SJCRH30 (cell line): ENCODE measurements around the gene GNA14. TPM values are rescaled to one million over a fixed set of nuclear protein-coding genes. Genes with fewer than 3 reads are reported as not detected.
A peak's percentile ranks its signal among the peaks of the same experiment; 100 is the strongest.
"Not testable (repeated sequence)": the region's sequence is repeated elsewhere in the genome, so short reads cannot be mapped to it uniquely, and the experiment has no call there.

Experiments
- DNase-seq, 2 experiments: peaks; one replicate each; pipeline ENCODE4 v3.0.0-alpha.2; 2015 to 2020
- H3K27ac ChIP-seq: fragments of 250-450 bp; sonication (Bioruptor Pico); 2 replicates; pipeline ENCODE4 v1.5.1; 2020; ENCODE audit warnings: mild to moderate bottlenecking, moderate library complexity
- H3K27me3 ChIP-seq: fragments of 250-450 bp; sonication (Bioruptor Pico); 2 replicates; pipeline ENCODE4 v1.5.1; 2020; ENCODE audit warnings: mild to moderate bottlenecking, moderate library complexity
- H3K36me3 ChIP-seq: fragments of 250-450 bp; sonication (Bioruptor Pico); 2 replicates; pipeline ENCODE4 v1.5.1; 2020; ENCODE audit warnings: mild to moderate bottlenecking, moderate library complexity
- H3K4me1 ChIP-seq: fragments of 250-450 bp; sonication (Bioruptor Pico); 2 replicates; pipeline ENCODE4 v1.5.1; 2020; ENCODE audit warnings: mild to moderate bottlenecking, moderate library complexity
- H3K4me3 ChIP-seq: fragments of 250-450 bp; sonication (Bioruptor Pico); 2 replicates; pipeline ENCODE4 v1.5.1; 2020; ENCODE audit warnings: mild to moderate bottlenecking, moderate library complexity
- H3K9me3 ChIP-seq: fragments of 250-450 bp; sonication (Bioruptor Pico); replicated peaks from 2 replicates; pipeline ENCODE4 v1.5.1; 2020; ENCODE audit warnings: mild to moderate bottlenecking, moderate library complexity
- total RNA-seq: library from RNA; depleted of rRNA; stranded (reverse); fragments of >200 nt; shearing (Covaris generic); gene quantifications from 2 replicates; pipeline ENCODE4 v1.2.3, GENCODE V29; 2014

Gene GNA14
- total RNA-seq, 1 experiment from 2014 or later: not detected

GRCh38 chr9:77457916-77458592 lies 190.1 kb downstream of the GNA14 start:
- no peaks in the 10 kb centered on the region for H3K9me3 ChIP-seq
- peak; percentile 70 to 91 for DNase-seq
- H3K4me1 ChIP-seq: peaks cover 2% of the 10 kb centered on the region; the same call in 1 of the 2 replicates
- no peak overlapping the region for H3K27ac ChIP-seq
- 0 out of 2 replicates have a peak, but pooled peaks cover 3% of the 10 kb centered on the region for H3K27me3 ChIP-seq
- H3K36me3 ChIP-seq: no peaks in the 10 kb centered on the region
- no peak overlapping the region for H3K4me3 ChIP-seq

GRCh38 chr9:77456829-77457437 lies 191.2 kb downstream of the GNA14 start:
- peak; percentile 83 to 96 for DNase-seq
- peaks cover 2% of the 10 kb centered on the region; the same call in 1 of the 2 replicates for H3K4me1 ChIP-seq
- H3K27me3 ChIP-seq: 0 out of 2 replicates have a peak, but pooled peaks cover 3% of the 10 kb centered on the region
- no peak overlapping the region for H3K27ac ChIP-seq
- H3K9me3 ChIP-seq: no peaks in the 10 kb centered on the region
- H3K4me3 ChIP-seq: no peak overlapping the region
- H3K36me3 ChIP-seq: no peaks in the 10 kb centered on the region

- Histone ChIP-seq H3K27me3 (no peaks in the 10 kb centered on the region), H3K27ac (no peak overlapping the region), H3K36me3 (no peaks in the 10 kb centered on the region), H3K4me3 (no peak overlapping the region), H3K9me3 (no peaks in the 10 kb centered on the region), H3K4me1 (peaks cover 2% of the 10 kb centered on the region; the same call in 1 of the 2 replicates)
- peak; percentile 46 to 74 for DNase-seq
These were observed 192.7 kb downstream of the GNA14 start for GRCh38 chr9:77455312-77455927.

- Histone ChIP-seq H3K9me3 (no peaks in the 10 kb centered on the region), H3K36me3 (no peaks in the 10 kb centered on the region), H3K27ac (no peak overlapping the region), H3K4me1 (peaks cover 2% of the 10 kb centered on the region; the same call in 1 of the 2 replicates), H3K27me3 (no peaks in the 10 kb centered on the region), H3K4me3 (no peak overlapping the region)
- no peak for DNase-seq
These were observed 193.5 kb downstream of the GNA14 start for GRCh38 chr9:77454663-77455062.

- H3K27me3 ChIP-seq: no peaks in the 10 kb centered on the region
- H3K27ac ChIP-seq: no peak overlapping the region
- peaks cover 2% of the 10 kb centered on the region; the same call in 1 of the 2 replicates for H3K4me1 ChIP-seq
- no peaks in the 10 kb centered on the region for H3K36me3 ChIP-seq
- no peaks in the 10 kb centered on the region for H3K9me3 ChIP-seq
- H3K4me3 ChIP-seq: no peak overlapping the region
- no peak for DNase-seq
These were observed 194.1 kb downstream of the GNA14 start for GRCh38 chr9:77453825-77454647.

- DNase-seq: no peak
- H3K27ac ChIP-seq: no peak overlapping the region
- no peaks in the 10 kb centered on the region for H3K9me3 ChIP-seq
- no peaks in the 10 kb centered on the region for H3K4me1 ChIP-seq
- H3K36me3 ChIP-seq: no peaks in the 10 kb centered on the region
- H3K4me3 ChIP-seq: no peak overlapping the region
- H3K27me3 ChIP-seq: no peaks in the 10 kb centered on the region
These were observed 196.6 kb downstream of the GNA14 start for GRCh38 chr9:77451507-77451906.

- H3K27ac ChIP-seq: no peak overlapping the region
- H3K36me3 ChIP-seq: no peaks in the 10 kb centered on the region
- no peak overlapping the region for H3K4me3 ChIP-seq
- no peaks in the 10 kb centered on the region for H3K9me3 ChIP-seq
- no peaks in the 10 kb centered on the region for H3K27me3 ChIP-seq
- DNase-seq: no peak
- no peaks in the 10 kb centered on the region for H3K4me1 ChIP-seq
These were observed 198.0 kb downstream of the GNA14 start for GRCh38 chr9:77450085-77450475.

GRCh38 chr9:77449240-77450084 lies 198.7 kb downstream of the GNA14 start:
- Histone ChIP-seq H3K4me1 (no peaks in the 10 kb centered on the region), H3K9me3 (no peaks in the 10 kb centered on the region), H3K27ac (no peak overlapping the region), H3K36me3 (no peaks in the 10 kb centered on the region), H3K4me3 (no peak overlapping the region), H3K27me3 (no peaks in the 10 kb centered on the region)
- no peak for DNase-seq

GRCh38 chr9:77447646-77448045 lies 200.5 kb downstream of the GNA14 start:
- Histone ChIP-seq H3K27ac (no peak overlapping the region), H3K36me3 (no peaks in the 10 kb centered on the region), H3K9me3 (no peaks in the 10 kb centered on the region), H3K27me3 (no peaks in the 10 kb centered on the region), H3K4me3 (no peak overlapping the region), H3K4me1 (no peaks in the 10 kb centered on the region)
- DNase-seq: no peak

- Histone ChIP-seq H3K4me3 (no peak overlapping the region), H3K9me3 (no peaks in the 10 kb centered on the region)
These were observed 205.7 kb downstream of the GNA14 start for GRCh38 chr9:77442436-77442835.

GRCh38 chr9:77441124-77441523 lies 207.0 kb downstream of the GNA14 start:
- not testable (repeated sequence) for H3K36me3 ChIP-seq, DNase-seq, H3K27me3 ChIP-seq, H3K4me1 ChIP-seq, H3K4me3 ChIP-seq, H3K9me3 ChIP-seq, H3K27ac ChIP-seq

More at GRCh38 chr9:77442436-77442835, 205.7 kb downstream of the GNA14 start:
- Histone ChIP-seq H3K4me1 (no peaks in the 10 kb centered on the region), H3K27me3 (no peaks in the 10 kb centered on the region; the same call in 1 of the 2 replicates), H3K36me3 (no peaks in the 10 kb centered on the region), H3K27ac (no peak overlapping the region)
- no peak for DNase-seq

GRCh38 chr9:77440057-77440456 lies 208.1 kb downstream of the GNA14 start:
- Histone ChIP-seq H3K4me1 (no peaks in the 10 kb centered on the region), H3K4me3 (peak overlapping the region; percentile 38), H3K27me3 (no peaks in the 10 kb centered on the region; the same call in 1 of the 2 replicates), H3K9me3 (no peaks in the 10 kb centered on the region), H3K36me3 (no peaks in the 10 kb centered on the region), H3K27ac (no peak overlapping the region)
- DNase-seq: peak; percentile 45 to 61

- no peaks in the 10 kb centered on the region for H3K9me3 ChIP-seq
- no peaks in the 10 kb centered on the region for H3K36me3 ChIP-seq
- H3K27me3 ChIP-seq: no peaks in the 10 kb centered on the region; the same call in 1 of the 2 replicates
- H3K4me1 ChIP-seq: no peaks in the 10 kb centered on the region
- no peak overlapping the region for H3K27ac ChIP-seq
- no peak for DNase-seq
- H3K4me3 ChIP-seq: no peak overlapping the region
These were observed 209.5 kb downstream of the GNA14 start for GRCh38 chr9:77438653-77439052.

GRCh38 chr9:77435688-77436087 lies 212.4 kb downstream of the GNA14 start:
- Histone ChIP-seq H3K36me3 (no peaks in the 10 kb centered on the region), H3K4me1 (no peaks in the 10 kb centered on the region), H3K9me3 (no peaks in the 10 kb centered on the region), H3K27ac (no peak overlapping the region), H3K4me3 (no peak overlapping the region), H3K27me3 (no peaks in the 10 kb centered on the region)
- no peak for DNase-seq
